Transverse colon (tissue), 4 donors: ENCODE measurements around the gene F2RL1.

Experiments used
- POLR2AphosphoS5 ChIP-seq, 3 donors: sonication (generic); formaldehyde crosslinking; IDR thresholded peaks; one replicate each; pipeline ENCODE4 v1.6.1; 2016; ENCODE audit warnings: antibody characterized with exemption in 3 of 3
- TF ChIP-seq, protein P1 (sequence below), 5 experiments: fragments of 200-600 bp in 3 of 5; fragments of 450-650 bp in 2 of 5; sonication (generic) in 3 of 5; IDR thresholded peaks; 1 replicate in 2 of 5; 2 replicates in 3 of 5; pipeline ENCODE4 v1.5.1; 2016 to 2017; ENCODE audit warnings: antibody characterized with exemption in 5 of 5, inconsistent platforms in 3 of 5, mild to moderate bottlenecking in 2 of 5, moderate library complexity in 1 of 5

DNA sequence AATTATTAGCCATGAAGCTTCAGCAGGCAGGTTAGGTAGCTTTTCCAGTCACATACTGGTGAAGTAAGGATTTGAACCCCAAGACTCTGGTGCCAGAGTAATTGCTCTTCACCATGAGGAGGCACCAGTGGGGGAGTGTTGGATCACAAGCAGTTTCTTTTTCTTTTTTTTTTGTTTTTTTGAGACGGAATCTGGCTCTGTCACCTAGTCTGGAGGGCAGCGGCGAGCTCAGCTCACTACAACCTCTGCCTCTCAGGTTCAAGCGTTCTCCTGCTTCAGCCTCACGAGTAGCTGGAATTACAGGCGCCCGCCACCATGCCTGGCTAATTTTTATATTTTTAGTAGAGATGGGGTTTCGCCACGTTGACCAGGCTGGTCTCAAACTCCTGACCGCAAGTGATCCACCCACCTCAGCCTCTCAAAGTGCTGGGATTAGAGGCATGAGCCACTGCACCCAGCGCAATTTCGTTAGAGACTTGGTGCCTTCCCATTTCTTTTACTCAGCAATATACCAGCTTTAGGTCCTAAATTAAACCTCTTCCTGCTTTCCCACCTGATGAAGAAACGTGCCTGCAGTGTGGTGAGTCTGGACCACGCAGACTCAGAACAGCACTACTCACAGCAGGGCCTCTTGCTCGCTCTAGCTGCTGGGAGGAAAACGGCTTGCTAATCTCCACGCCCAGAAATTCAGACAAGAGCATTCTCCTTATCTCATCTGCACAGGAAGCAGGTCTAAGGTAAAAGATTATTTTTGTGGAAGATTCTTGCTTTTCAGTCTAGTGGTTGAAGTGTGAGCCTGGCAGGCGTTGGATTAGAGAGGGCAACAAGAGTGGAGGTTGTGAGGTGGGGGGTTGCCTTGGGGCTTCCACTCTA, 30.8 kb downstream of the F2RL1 start, which contains the start of gene S100Z:
- TF ChIP-seq, protein P1, sequence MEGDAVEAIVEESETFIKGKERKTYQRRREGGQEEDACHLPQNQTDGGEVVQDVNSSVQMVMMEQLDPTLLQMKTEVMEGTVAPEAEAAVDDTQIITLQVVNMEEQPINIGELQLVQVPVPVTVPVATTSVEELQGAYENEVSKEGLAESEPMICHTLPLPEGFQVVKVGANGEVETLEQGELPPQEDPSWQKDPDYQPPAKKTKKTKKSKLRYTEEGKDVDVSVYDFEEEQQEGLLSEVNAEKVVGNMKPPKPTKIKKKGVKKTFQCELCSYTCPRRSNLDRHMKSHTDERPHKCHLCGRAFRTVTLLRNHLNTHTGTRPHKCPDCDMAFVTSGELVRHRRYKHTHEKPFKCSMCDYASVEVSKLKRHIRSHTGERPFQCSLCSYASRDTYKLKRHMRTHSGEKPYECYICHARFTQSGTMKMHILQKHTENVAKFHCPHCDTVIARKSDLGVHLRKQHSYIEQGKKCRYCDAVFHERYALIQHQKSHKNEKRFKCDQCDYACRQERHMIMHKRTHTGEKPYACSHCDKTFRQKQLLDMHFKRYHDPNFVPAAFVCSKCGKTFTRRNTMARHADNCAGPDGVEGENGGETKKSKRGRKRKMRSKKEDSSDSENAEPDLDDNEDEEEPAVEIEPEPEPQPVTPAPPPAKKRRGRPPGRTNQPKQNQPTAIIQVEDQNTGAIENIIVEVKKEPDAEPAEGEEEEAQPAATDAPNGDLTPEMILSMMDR (IDR thresholded peaks at IDR 0.05), result no peak
- no peak for TF ChIP-seq POLR2AphosphoS5 (IDR thresholded peaks at IDR 0.05)
